B cell (primary cell): ENCODE results near the gene SLAMF6. TPM values are rescaled to one million over a fixed set of nuclear protein-coding genes. Genes with fewer than 3 reads are reported as not detected.

Source experiments
- ATAC-seq: fragments of 200-7000 bp; cut with Tn5 transposase; one replicate; pipeline ENCODE4 v1.10.0; 2021; ENCODE audit warnings: low read depth, mild to moderate bottlenecking, moderate number of reproducible peaks, moderate library complexity
- CTCF ChIA-PET: fragments of 350-600 bp; sonication (Branson Sonifier 250); formaldehyde crosslinking; loops from one replicate; lab custom pipeline; 2021; ENCODE audit warnings: antibody characterized with exemption, inconsistent platforms; lab: Charles Lee
- POLR2A ChIA-PET: fragments of 350-600 bp; sonication (Branson Sonifier 250); formaldehyde crosslinking; loops from one replicate; lab custom pipeline; 2021; ENCODE audit warnings: antibody characterized with exemption; lab: Charles Lee
- DNase-seq: peaks from one replicate; pipeline ENCODE4 v3.0.0; 2013
- H2AFZ ChIP-seq: 2 replicates; pipeline ENCODE4 v1.6.1; 2012; ENCODE audit warnings: mild to moderate bottlenecking, low read depth, low read length; ENCODE audit not compliant: insufficient read depth, poor library complexity, severe bottlenecking
- H3K27ac ChIP-seq, 2 donors: 1 replicate in 1 of 2; 2 replicates in 1 of 2; pipeline ENCODE4 v1.5.1; 2012 to 2013; ENCODE audit warnings: low read length in 2 of 2, mild to moderate bottlenecking in 2 of 2, moderate library complexity in 1 of 2
- H3K27me3 ChIP-seq, 4 experiments: fragments of 200-600 bp in 1 of 4; sonication (generic) in 1 of 4; replicated peaks in 1 of 4; 1 replicate in 2 of 4; 2 replicates in 2 of 4; pipeline versions ENCODE4 v1.6.1 to v1.7.0; 2013 to 2016; ENCODE audit warnings: low read length in 3 of 4, mild to moderate bottlenecking in 2 of 4, mixed read lengths in 1 of 4, moderate library complexity in 1 of 4; ENCODE audit not compliant: insufficient read depth in 4 of 4, control insufficient read depth in 3 of 4; ENCODE audit errors: control extremely low read depth in 1 of 4
- H3K36me3 ChIP-seq, 2 experiments: replicated peaks in 1 of 2; 1 replicate in 1 of 2; 2 replicates in 1 of 2; pipeline versions ENCODE4 v1.6.1 to v1.7.1; 2013; ENCODE audit warnings: low read length in 1 of 2; ENCODE audit not compliant: insufficient read depth in 2 of 2, control insufficient read depth in 1 of 2; ENCODE audit errors: control extremely low read depth in 1 of 2, extremely low read depth in 1 of 2
- H3K4me1 ChIP-seq, 2 donors: fragments of 200-600 bp in 1 of 2; sonication (generic) in 1 of 2; 1 replicate in 1 of 2; 2 replicates in 1 of 2; pipeline versions ENCODE4 v1.5.1 to v1.6.1; 2013 to 2017; ENCODE audit warnings: low read length in 2 of 2; ENCODE audit not compliant: control insufficient read depth in 2 of 2, insufficient read depth in 2 of 2
- H3K4me2 ChIP-seq: replicated peaks from 2 replicates; pipeline ENCODE3; 2012; ENCODE audit warnings: mild to moderate bottlenecking, low read depth, low read length; ENCODE audit not compliant: poor library complexity, severe bottlenecking
- H3K4me3 ChIP-seq, 5 experiments: fragments of 200-600 bp in 1 of 5; sonication (generic) in 1 of 5; 1 replicate in 3 of 5; 2 replicates in 2 of 5; pipeline versions ENCODE4 v1.5.1 to v1.7.0; 2011 to 2016; ENCODE audit warnings: low read length in 4 of 5, mild to moderate bottlenecking in 4 of 5, low read depth in 2 of 5, control low read depth in 1 of 5, moderate library complexity in 1 of 5; ENCODE audit not compliant: insufficient read depth in 1 of 5; ENCODE audit errors: control extremely low read depth in 1 of 5, extremely low read depth in 1 of 5
- H3K79me2 ChIP-seq: fragments of 200-600 bp; sonication (generic); one replicate; pipeline ENCODE4 v1.6.0; 2016; ENCODE audit warnings: low read length; ENCODE audit not compliant: control insufficient read depth, insufficient read depth
- H3K9ac ChIP-seq: fragments of 200-600 bp; sonication (generic); 2 replicates; pipeline ENCODE4 v1.6.1; 2017; ENCODE audit warnings: mild to moderate bottlenecking, low read length, moderate library complexity
- H3K9me3 ChIP-seq, 3 donors: one replicate each; pipeline versions ENCODE4 v1.6.1 to v1.7.1; 2013; ENCODE audit warnings: low read length in 2 of 3; ENCODE audit not compliant: control insufficient read depth in 2 of 3, insufficient read depth in 1 of 3; ENCODE audit errors: control extremely low read depth in 1 of 3
- H4K20me1 ChIP-seq: 2 replicates; pipeline ENCODE4 v1.6.0; 2012; ENCODE audit warnings: mild to moderate bottlenecking, low read length; ENCODE audit not compliant: insufficient read depth, control insufficient read depth, poor library complexity, severe bottlenecking
- H3K27ac Mint-ChIP-seq: one replicate; pipeline ENCODE4 v1.8.0; 2021; ENCODE audit warnings: mixed read lengths
- H3K27me3 Mint-ChIP-seq: one replicate; pipeline ENCODE4 v1.8.0; 2021; ENCODE audit warnings: mixed read lengths
- H3K4me1 Mint-ChIP-seq: one replicate; pipeline ENCODE4 v1.8.0; 2021; ENCODE audit warnings: mixed read lengths
- H3K4me3 Mint-ChIP-seq: one replicate; pipeline ENCODE4 v1.8.0; 2021; ENCODE audit warnings: mixed read lengths
- H3K9me3 Mint-ChIP-seq: one replicate; pipeline ENCODE4 v1.8.0; 2022; ENCODE audit warnings: mixed read lengths; ENCODE audit not compliant: insufficient read depth
- CTCF ChIP-seq: fragments of 200-600 bp; IDR thresholded peaks from one replicate; pipeline ENCODE4 v1.8.0; 2022; ENCODE audit warnings: antibody characterized with exemption, mild to moderate bottlenecking
- EZH2 ChIP-seq: IDR thresholded peaks from 2 replicates; pipeline ENCODE4 v1.6.1; 2012; ENCODE audit warnings: borderline replicate concordance, low read depth, mild to moderate bottlenecking, moderate library complexity, low read length; ENCODE audit not compliant: insufficient read depth, poor library complexity, severe bottlenecking
- WGBS: methylation state at CpG from one replicate; pipeline ENCODE4 v1.1.5; 2013; ENCODE audit warnings: missing lambda C conversion rate; ENCODE audit not compliant: insufficient coverage; 5-methylcytosine and 5-hydroxymethylcytosine counted together
- intact Hi-C: fragments of 100-400 bp; cut with micrococcal nuclease; formaldehyde crosslinking; loops from one replicate; pipeline ENCODE4 v1.10.0; 2022
- polyA plus RNA-seq: library from polyadenylated mRNA; depleted of rRNA; stranded (reverse); fragments of >200 nt; gene quantifications from 2 replicates; pipeline ENCODE4 v1.2.3, GENCODE V29; 2012
- total RNA-seq, 2 donors: library from RNA; stranded (reverse); fragments of 120-200 nt in 1 of 2; gene quantifications; 1 replicate in 1 of 2; 2 replicates in 1 of 2; pipeline versions ENCODE4 v1.2.3 to v1.2.4, GENCODE V29; 2013 to 2022

SLAMF6 gene
- total and polyA plus RNA-seq, 2 donors (not counting 1 experiment from before 2014, with no cell fraction given): 64.8 to 79.6 TPM

- peak overlapping the region; percentile 34 for H3K27ac Mint-ChIP-seq
- H2AFZ ChIP-seq: peak overlapping the region; percentile 13
- WGBS: 65% methylated on average over 2 of the region's 2 CpGs
Observed at GRCh38 chr1:160466961-160467360, 56.1 kb downstream of the SLAMF6 start.

More at GRCh38 chr1:160466961-160467360, 56.1 kb downstream of the SLAMF6 start:
- peaks cover 6% of the 10 kb centered on the region for H3K9me3 Mint-ChIP-seq
- no peak overlapping the region for H3K9ac ChIP-seq
- H3K36me3 ChIP-seq: no peaks in the 10 kb centered on the region
- peaks cover 45 to 54% of the 10 kb centered on the region in 2 donors for H3K4me1 ChIP-seq
- peak overlapping the region; percentile 20 for H3K4me3 Mint-ChIP-seq
- ChIA-PET POLR2A (interaction anchor here (1.0 kb wide), 1 partner anchor 80 kb away, joined by 4 read pairs; no protein-coding TSS in a partner anchor), CTCF (interaction anchor here (0.5 to 3.1 kb wide), 3 partner anchors 17 to 57 kb away, joined by 4 to 15 read pairs (median 5); no protein-coding TSS in a partner anchor)
- no peaks in the 10 kb centered on the region for H3K27me3 Mint-ChIP-seq
- DNase-seq (no peak), ATAC-seq (no peak)
- H3K9me3 ChIP-seq: peaks cover 1 to 5% (median 3%) of the 10 kb centered on the region in 3 donors
- no peaks in the 10 kb centered on the region for H3K79me2 ChIP-seq
- intact Hi-C loops: loop anchor here (10.0 kb wide), 1 partner anchor 48 kb away; no protein-coding TSS in a partner anchor
- H3K4me1 Mint-ChIP-seq: peaks cover 50% of the 10 kb centered on the region
- H3K4me3 ChIP-seq: peak overlapping the region in 1 of 5 experiments; percentile 11
- no peaks in the 10 kb centered on the region for H4K20me1 ChIP-seq
- no peaks in the 10 kb centered on the region for H3K27me3 ChIP-seq
- no peak for TF ChIP-seq EZH2
- no peak for TF ChIP-seq CTCF
- peak overlapping the region; percentile 17 for H3K4me2 ChIP-seq
- no peak overlapping the region for H3K27ac ChIP-seq
